ENCODE data around the gene BTNL3.

BTNL3 gene

DNA sequence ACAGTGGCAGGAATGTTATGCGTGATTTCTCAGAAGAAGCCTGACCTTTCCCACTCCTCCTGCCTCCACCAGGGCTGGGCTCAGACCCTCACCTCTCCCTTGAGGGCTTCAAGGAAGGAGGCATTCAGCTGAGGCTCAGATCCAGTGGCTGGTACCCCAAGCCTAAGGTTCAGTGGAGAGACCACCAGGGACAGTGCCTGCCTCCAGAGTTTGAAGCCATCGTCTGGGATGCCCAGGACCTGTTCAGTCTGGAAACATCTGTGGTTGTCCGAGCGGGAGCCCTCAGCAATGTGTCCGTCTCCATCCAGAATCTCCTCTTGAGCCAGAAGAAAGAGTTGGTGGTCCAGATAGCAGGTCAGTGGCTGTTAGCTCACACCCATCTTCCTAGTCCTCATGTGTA, 61.4 kb downstream of the BTNL3 start:
- DNase-seq: no peak

DNA sequence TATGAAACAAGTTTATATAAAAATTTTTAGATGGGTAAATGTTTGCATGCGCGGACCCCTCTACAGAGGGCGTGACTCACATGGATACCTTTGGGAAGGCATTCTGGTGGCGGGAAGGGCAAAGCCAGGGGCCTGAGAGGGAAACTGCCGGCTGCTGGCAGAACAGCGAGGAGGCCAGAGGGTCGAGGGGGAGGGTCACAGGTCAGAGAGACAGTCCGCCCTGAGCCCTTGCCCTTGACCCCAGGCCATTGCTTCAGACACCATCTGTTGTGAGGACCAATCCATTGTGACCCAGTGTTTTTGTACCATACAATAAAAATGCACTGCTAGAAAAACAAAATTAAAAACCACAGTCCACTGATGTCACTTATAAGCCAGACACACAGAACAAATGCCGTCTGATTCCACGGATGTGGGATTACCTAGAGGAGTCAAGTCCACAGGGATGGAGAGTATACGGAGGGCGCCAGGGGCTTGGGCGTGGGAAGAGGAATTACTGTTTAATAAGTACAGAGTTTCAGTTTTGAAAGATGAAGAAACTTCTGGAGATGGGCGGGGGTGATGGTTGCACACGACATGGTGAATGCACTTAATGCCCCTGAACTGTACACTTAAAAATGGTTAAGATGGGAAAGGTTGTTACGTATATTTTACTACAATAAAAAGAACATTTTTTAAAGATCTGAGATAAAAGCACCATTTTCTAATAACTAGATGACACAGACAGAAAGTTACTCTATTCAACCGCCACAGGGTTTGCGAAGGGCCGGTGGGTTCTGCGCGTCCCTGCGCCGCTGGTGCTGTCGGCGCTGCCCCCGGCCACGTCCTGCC, 63.4 kb downstream of the BTNL3 start:
- DNase-seq: no peak

DNA sequence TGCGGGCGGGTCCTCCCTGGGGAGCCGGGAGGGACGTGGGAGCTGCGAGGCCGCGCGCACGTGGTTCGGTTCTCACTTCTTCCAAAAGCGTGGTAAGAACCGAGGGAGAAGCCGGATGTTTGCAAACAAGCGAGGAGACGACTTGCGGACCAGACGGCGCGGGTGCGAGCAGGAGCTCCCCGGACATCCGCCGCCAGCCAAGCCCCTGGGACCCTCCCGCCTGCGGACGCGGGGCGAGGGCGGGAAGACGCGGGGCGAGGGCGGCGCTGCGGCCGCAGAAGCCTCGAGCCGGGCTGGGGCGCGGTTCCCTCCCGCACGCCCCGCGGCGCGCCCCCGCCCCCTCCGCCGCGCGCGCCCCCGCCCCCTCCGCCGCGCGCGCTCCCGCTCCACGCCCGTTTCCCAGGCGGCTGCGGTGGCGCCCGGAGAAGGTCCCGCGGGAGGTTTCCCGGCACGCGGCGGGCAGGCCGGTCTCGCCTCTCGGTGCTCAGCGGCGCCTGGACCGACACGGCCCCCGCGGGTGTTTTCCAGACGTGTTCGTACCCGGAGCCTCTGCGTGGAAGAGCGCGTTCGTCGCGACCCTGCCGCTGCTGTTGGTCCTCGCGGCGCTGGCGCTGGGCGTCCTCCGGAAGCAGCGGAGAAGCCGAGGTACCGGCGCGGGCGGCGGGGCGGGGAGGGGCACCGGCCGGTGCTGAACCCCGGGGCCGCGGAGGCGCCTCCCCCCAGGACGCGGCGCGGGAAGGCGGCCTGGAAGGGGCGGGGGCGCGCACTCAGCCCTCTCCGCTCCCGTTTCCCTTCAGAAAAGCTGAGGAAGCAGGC, 64.2 kb downstream of the BTNL3 start:
- no peak for DNase-seq

DNA sequence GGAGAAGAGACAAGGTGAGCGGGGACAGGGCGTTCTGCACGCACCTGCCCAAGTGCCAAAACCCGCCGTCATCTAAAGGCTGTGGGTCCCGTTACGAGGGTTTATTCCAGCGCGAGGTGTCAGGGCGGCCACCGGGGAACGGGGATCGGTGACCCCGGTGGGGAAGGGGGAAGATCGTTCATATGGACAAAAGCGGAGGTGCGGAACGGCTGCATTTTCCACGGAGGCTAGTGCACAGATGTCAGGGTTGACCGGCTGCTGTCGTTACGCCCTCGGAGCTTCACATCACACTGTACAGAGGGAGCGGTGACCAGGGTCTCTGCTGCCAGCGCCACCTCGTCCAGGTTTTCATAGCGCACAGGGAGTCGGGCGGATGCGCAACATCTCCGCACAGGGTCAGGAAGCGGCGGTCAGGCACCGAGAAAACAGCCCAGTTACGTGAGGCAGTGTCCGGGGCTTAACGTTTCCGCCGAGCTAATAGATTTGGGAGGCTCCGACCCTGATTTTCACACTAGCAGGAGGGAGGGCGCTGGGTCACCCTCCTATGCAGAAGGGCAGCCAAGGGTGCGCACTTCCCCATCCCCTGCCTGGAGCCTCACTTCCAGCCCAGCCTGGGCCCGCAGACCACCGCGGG, 65.0 kb downstream of the BTNL3 start:
- no peak for DNase-seq

DNA sequence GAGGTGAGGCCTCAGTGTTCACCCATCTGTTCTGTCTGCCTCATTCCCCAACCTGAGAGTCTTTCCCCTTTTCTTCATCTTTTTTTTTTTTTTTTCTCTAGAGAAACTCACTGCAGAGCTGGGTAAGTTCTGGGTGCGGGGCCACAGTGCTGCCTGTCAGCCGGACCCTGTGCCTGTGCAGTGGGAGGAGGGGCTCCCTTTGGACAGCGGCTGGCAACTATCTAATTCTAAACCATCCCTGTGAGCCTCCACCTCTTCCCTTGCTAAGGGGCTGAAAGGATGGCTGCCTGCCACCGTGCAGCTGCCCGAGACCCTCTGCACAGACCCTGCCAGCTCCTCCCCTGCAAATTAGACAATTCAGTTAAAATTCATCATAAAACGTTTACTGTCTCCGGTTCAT, 65.5 kb downstream of the BTNL3 start:
- DNase-seq: no peak

DNA sequence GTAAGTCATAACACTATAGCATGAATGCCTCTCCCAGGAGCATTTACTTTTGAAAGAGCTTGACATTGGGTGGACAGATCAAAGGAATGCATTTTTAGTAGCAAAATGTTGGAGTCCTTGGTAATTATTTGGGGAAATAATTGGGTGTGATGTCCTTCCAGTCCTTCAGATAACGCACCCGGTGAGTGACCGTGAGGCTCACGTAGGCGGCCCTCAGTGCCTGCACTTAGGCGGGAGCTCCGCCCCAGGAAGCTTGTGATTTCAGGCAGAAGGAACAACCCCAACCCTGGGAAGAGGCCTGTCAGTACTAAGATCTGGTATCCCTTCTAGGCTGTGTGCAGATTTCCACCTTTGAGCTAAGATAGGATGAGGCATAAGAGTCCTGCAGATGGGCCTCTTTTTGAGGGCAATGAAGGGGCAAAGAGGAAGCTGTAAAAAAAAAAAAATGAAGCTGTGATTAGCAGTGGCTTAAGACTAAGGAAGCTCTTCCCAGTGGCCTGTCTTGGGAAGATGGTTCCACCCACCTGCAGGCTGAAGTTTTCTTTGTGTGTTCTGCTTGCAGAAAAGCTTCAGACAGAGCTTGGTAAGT, 66.3 kb downstream of the BTNL3 start:
- DNase-seq: no peak

Data from midbrain (tissue), 1 donor.